GM12874 (cell line): ENCODE results near the gene RICTOR.

Experiments used
- CTCF ChIP-seq: IDR thresholded peaks from 2 replicates; pipeline ENCODE4 v1.5.1; 2011; ENCODE audit warnings: low read depth, mild to moderate bottlenecking, control low read depth, low read length, moderate library complexity; ENCODE audit not compliant: insufficient read depth

Gene RICTOR

GRCh38 chr5:39107350-39107749 is 33.2 kb upstream of the RICTOR start:
- TF ChIP-seq CTCF: no peak

- no peak for TF ChIP-seq CTCF
Observed at GRCh38 chr5:39106322-39106721, 32.1 kb upstream of the RICTOR start.

- no peak for TF ChIP-seq CTCF
Observed at GRCh38 chr5:39104221-39104620, 30.0 kb upstream of the RICTOR start.

GRCh38 chr5:39102684-39103155 is 28.5 kb upstream of the RICTOR start:
- TF ChIP-seq CTCF: no peak

- no peak for TF ChIP-seq CTCF
Observed at GRCh38 chr5:39100851-39101396, 26.7 kb upstream of the RICTOR start.

- no peak for TF ChIP-seq CTCF
Observed at GRCh38 chr5:39100301-39100850, 26.2 kb upstream of the RICTOR start.

GRCh38 chr5:39099831-39100230 is 25.6 kb upstream of the RICTOR start:
- TF ChIP-seq CTCF: no peak

GRCh38 chr5:39093352-39093751 is 19.2 kb upstream of the RICTOR start:
- TF ChIP-seq CTCF: no peak
